Measurements from ENCODE around the gene PARP11. TPM values are rescaled to one million over a fixed set of nuclear protein-coding genes. Genes with fewer than 3 reads are reported as not detected.
"Not testable (repeated sequence)": the region's sequence is repeated elsewhere in the genome, so short reads cannot be mapped to it uniquely, and the experiment has no call there.

The PARP11 gene
- total RNA-seq, 1 donor from 2014 or later = 7.9 TPM

DNA sequence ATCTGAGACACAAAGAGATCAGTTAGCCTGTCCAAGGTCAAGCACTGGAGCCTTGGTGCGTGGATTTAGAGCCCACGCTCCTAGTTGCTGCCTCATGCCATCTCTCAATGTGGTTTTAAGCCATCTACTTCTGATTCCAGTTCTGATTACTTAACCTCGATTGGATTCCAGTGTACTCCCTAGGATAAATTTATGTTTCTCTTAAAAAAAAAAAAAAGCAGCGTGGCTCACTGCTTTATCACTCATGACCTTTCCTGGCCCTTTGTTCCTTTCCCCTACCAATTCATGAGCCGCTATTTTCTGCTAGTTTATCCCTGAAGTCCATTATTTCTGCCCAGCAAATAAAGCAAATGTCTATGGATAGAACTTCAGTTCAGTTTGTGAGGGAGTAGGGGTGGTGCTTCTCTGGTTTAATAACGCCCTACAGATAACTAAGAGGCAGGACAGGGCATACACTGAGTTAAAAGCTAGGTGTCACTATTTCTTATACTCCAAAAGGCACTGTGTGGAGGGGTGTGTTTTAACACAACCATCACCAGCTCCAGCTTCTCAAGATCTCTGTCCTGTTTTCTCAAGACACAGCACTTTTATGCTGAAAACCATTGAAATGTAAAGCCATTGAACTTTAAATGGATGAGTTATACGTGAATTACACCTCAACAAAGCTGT is 9.8 kb upstream of the PARP11 start:
- DNase-seq (ENCODE audit: low spot score) = no peak

DNA sequence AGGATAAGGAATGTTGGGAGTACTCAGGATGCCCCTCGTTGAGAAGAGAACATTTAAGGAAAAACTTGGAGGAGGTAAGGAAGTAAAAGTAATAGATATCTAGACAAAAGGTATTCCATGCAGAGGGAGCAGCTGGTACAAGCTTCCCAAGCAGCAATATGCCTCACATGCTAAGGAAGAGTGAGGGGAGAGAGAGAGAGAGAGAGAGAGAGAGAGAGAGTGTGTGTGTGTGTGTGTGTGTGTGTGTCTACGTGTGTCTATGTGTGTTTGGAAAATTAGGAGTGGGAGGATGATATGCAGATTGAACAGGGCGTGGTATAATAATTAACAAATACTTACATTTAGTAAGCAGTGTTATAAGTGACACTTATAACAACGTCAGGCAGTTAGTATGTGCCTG is 9.2 kb upstream of the PARP11 start:
- no peak for DNase-seq (ENCODE audit: low spot score)

DNA sequence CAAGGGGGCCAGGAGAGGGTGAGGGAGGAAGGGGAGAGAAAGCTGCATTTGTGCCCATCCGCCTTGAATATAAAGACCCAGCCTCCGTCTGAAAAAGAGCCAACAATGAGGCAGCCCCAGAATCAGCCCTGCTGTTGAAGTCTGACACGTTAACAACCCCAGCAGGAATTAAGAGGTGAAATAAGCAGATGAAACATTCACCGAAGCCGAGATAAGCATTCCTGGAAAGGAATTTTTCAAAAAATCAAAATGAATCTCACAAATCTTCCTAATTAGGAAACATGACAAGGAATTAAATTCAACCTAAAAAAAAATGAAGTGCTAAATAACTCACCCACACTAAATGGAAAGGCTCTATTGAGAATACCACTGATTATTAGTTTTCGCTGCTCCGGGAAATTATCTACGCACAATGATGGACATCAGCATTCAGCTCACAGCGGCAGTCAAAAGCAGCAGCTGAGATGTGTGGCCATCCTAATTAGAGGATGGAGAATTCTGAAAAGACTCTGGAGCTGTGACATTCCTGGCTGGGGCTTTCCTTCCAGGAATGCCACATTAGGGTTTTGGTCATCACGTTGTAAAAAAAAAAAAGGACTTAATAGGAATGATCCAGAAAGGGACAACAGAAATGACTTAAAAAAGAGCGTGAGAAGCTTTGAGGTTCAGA is 8.2 kb upstream of the PARP11 start:
- DNase-seq (ENCODE audit: low spot score) = no peak

DNA sequence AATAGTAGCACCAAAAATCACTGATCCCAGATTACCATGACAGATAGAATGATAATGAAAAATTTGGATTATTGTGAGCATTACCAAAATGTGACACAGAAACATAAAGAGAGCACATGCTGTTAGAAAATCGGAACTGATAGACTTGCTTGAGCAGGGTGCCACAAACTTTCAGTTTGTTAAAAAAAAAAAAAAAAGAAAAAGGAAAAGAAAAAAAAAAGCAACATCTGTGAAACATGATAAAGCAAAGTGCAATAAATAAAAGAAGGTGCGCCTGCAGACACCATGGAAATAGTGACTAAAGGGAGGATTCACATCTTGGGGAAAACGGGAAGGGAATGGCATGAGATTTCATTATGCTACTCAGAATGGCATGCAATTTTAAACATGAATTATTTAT is 6.6 kb upstream of the PARP11 start:
- DNase-seq (ENCODE audit: low spot score) = no peak

DNA sequence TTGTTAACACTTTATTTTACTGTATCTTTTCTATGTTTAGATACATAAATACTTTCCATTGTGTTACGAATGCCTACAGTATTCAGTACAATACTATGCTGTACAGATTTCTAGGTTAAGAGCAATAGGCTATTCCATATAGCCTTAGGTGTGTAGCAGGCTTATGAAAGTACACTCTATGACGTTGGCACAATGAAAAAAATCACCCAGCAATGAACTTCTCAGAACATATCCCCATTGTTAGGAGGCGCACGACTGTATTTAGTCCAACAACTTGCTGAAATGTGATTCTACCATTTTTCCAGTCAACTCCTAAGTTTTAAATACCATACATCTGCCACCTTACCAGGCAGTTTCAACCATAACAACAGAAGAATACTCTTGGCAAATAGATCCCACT is 1.8 kb downstream of the PARP11 start:
- DNase-seq (ENCODE audit: low spot score) = no peak

DNA sequence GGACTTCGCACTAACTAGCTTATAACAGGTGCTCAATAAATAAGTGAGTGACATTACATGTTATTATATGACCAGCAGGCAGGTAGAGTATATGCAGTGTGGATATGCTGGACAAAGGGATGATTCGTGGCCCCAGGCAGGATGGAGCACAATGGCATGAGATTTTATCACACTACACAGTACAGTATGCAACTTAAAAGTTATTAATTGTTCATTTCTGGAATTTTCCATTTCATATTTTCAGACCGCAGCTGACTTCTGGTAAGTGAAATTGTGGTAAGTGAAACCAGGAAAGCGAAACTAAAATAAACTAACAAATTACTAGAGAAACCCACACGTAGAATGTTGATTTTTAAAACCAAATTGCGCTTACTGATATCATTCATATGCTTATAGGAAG is 3.3 kb downstream of the PARP11 start:
- no peak for DNase-seq (ENCODE audit: low spot score)

DNA sequence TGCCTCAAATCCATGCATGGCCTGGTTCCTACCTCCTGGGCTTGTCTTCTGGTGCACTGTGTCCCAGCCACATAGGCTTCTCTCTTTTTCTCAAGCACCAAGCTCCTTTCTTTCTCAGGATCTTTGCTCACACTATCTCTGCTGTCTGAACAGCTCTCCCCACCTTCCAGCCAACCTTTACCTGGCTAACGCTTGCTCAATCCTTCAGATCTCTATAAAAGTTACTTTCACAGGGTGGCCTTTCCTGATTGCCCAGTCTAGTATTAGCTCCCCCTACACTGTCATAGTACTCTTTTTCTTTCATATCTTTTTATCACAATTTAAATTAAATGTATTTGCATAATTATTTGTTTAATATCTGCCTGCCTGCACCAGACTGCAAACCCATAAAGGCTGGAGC is 3.8 kb downstream of the PARP11 start:
- DNase-seq (ENCODE audit: low spot score) = no peak

DNA sequence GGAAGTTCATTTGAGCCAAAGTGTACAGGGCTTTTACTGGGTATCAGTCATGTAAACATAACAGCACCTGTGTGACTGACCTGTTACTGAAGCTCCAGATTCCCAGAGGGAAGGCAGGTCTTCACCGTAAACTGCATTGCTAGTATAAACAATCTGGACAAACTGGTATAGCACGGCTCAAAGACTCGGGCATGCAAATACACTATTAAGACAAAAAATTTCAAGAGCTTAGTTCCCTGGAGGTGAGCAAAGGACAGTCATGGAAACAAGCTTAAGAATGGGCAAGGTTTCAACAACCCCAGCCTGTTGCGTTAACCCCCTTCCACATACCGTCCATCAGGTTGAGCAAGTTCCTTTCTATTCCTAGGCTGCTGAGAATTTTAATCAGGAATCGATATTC is 9.4 kb downstream of the PARP11 start:
- DNase-seq (ENCODE audit: low spot score) = no peak

DNA sequence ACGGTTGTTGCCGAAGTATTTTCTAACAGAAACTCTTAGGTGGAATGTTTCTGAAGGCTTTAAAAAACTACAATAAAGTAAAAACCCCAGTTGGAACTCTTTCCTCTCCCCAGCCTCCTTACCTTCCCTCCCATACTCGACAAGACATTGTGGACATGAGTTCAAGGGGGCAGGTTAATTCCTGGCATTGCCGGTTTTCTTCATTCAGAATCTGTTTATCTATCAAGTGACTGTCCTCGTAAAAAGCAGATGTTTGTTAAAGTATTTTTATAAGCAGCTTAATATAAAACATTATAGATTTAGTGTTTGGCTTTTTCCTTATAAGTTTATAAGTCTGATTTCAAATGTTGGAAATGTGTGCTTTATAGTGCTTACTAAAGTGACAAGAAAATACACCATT is 30.7 kb downstream of the PARP11 start:
- DNase-seq (ENCODE audit: low spot score) = no peak

DNA sequence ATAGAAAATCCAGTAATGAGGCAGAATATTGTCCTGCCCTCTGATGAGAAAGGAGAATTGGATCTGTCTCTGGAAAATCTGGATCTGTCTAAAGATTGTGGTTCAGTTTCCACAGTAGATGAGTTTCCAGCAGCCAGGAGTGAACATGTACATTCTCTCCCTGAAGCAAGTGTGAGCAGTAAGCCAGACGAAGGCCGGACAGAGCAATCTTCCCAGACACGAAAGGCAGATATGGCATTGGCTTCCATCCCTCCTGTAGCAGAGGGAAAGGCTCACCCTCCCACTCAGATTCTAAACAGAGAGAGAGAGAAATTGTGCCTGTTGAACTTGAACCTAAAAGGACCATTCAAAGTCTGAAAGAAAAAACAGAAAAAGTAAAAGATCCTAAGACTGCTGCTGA is 31.4 kb downstream of the PARP11 start:
- no peak for DNase-seq (ENCODE audit: low spot score)

DNA sequence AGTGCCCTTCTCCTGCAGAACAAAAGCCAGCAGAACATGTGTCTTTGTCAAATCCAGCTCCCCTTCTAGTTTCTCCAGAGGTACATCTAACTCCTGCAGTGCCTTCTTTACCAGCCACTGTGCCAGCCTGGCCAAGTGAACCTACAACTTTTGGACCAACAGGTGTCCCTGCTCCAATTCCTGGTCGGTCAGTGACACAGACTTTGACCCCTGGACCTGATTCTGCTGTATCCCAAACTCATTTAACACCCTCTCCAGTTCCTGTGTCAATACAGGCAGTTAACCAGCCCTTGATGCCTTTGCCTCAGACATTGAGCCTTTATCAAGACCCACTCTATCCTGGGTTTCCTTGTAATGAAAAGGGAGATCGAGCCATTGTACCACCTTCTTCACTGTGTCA is 32.4 kb downstream of the PARP11 start:
- DNase-seq (ENCODE audit: low spot score) = not testable (repeated sequence)

DNA sequence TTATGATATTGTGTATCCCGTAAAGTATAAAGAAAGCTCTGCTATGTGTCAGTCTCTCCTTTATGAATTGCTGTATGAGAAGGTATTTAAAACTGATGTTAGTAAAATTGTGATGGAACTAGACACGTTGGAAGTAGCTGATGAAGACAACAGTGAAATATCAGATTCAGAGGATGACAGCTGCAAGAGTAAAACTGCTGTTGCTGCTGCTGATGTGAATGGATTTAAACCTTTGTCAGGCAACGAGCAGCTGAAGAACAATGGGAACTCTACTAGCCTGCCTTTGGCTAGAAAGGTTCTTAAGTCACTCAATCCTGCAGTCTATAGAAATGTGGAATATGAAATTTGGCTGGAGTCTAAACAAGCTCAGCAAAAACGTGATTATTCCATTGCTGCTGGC is 33.5 kb downstream of the PARP11 start:
- not testable (repeated sequence) for DNase-seq (ENCODE audit: low spot score)

DNA sequence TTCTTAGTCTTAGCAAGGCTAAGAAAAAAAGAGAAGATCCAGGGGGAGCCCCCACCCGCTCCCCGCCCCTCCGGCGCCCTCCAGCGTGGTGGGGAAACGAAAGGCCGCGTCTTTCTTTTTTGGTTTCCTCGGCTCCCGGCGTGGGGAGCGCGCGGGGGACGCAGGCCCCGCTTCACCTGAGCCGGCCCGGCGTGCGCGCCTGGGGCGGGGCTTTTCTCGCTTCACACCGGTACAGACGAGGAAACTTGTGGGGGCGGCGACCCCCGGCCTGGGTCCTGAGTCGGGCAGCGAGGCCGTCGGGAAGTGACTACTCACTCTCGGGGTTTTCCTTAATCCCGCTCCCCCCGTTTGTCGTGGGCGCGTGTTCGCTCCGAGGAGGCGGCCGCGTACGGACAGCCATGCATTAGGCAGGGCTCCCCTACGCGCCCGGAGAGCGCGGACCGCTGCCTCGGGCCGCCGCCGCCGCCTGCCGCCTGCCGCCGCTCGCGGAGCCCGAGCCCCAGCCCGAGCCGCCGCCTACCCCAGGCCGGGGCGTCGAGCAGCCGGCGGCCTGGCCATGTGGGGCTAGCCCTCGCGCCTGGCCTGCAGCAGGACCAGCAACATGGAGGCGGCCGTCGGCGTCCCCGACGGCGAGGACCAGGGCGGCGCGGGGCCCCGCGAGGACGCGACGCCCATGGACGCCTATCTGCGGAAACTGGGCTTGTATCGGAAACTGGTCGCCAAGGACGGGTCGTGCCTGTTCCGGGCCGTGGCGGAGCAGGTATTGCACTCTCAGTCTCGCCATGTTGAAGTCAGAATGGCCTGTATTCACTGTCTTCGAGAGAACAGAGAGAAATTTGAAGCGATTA is 34.3 kb downstream of the PARP11 start:
- DNase-seq (ENCODE audit: low spot score) = not testable (repeated sequence)

DNA sequence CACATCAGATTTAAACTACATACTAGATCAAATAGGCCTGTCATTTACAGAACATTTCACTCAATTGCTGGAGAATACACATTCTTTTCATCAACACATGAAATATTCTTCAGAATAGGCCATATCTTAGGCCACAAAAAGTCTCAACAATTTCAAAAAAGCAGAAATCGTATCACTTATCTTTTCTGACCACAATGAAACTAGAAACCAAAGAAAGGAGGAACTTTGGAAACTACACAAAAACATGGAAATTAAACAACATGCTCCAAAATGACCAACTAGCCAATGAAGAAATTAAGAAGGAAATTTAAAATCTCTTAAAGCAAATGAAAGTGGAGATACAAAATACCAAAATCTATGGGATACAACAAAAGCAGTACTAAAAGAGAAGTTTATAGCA is 35.1 kb downstream of the PARP11 start:
- DNase-seq (ENCODE audit: low spot score) = no peak

DNA sequence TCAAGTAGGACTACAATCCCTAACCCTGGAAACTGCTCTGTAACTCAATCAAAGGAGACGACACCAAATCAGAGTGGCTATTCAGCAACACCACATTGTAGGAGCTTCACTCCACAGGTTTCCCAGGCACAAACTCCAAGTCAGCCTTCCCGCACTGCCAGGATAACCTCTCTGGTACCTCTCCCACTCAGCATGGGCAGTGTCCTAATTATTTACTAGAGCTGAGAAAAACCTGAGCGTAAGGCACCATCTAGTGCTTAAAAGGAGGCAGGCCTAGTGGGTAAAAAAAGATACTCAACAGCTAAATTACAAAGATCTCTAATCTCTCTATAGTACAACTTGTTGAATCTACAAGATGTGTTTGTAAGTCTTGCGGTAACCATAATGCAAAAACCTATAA is 36.1 kb downstream of the PARP11 start:
- DNase-seq (ENCODE audit: low spot score) = no peak

DNA sequence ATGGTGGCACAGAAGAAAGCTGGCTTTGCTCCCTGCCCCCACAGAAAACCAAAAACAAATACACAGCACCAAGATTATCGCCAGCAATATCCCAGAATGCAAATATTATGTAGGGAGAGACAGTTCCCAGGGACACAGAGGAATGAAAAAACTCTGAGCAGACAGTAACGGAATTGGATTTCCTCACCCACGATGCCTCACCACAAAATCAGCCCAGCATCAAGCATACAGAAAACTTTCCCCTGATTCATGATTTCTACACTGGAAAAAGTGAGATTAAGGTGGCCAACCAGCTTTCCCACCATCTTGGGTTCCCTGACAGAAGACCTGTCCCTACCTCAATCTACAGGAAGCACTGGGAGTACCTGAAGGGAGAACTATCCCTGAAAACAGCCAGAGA is 36.6 kb downstream of the PARP11 start:
- DNase-seq (ENCODE audit: low spot score) = no peak

DNA sequence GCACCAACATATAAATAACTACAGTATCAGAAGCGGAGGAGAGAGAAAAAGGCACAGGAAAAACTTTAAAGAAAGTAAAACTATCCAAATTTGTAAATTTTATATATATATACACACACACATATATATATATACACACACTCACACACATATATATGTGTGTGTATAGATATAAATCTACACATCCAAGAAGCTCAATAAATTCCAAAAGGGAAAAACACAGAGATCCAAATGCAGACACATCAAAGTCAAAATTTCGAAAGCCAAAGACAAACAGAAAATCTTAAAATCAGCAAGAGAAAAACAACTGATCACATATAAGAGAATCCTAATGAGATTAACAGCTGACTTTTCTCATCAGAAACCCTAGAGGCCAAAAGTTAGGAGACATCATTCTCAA is 37.3 kb downstream of the PARP11 start:
- no peak for DNase-seq (ENCODE audit: low spot score)

DNA sequence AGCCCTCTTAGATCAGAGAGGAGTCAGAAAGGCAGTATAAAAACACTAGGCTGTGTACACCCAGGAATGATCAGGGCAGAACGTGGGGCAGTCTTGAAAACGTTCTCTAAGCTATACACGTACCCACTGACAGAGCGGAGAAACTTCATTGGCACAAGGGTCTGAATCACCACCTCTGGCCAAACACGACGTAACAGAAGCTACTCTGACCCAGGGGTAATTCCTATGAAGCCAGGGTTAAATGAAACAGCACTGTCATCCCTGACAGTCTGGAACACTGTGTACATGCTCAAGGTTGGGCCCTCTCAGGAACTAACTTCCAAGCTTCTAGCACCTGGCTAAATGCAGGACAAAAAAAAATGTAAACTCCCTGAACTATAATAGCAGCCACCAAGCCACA is 38.4 kb downstream of the PARP11 start:
- no peak for DNase-seq (ENCODE audit: low spot score)

DNA sequence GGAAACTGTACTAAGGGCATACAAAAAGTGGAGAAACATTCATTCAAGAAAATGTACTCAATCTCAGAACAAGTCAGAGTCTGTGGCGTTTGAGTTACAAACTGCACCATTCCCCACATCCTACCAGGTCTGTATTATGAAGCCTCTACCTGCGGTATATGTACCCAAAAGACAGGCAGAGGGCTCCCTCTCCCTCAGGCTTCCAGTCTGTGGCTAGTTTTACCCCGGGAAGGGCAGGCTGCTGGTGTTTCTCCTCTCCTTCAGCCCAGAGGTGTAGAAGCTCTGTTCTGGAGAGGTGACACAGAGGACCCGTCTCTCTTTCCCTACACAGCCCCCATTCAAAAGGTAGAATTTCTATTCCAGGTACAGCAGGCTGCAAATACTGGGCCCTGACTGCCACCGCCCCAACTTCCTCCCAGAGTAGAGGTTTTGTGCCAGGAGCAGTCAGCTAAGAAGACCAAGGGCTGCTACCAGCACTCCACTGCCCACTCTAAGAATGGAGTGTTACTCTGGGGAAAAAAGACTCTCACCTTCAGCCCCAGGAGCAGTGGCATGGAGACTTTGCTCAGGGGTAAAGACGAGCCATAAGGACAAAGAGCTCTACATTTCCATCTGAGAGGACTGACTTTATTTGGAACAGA is 39.4 kb downstream of the PARP11 start:
- DNase-seq (ENCODE audit: low spot score) = no peak

DNA sequence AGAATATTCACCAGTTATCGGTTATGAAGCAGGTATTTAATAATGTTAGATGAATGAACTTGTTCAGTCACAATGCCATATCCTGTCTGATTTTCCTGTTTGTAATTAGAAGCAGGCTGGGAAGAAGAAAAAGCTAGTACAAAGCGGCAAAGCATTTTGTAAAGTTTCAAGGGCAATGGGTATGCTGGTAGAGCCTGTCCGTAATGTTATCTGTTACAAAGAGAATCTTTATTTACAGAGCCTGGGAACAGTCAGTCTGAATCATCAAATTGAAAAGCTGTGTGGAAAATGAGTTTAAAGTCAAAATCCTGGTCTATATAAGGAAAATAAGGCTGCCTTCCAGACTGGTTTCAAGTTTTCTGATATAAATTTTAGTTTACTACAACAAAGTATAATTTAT is 40.5 kb downstream of the PARP11 start:
- DNase-seq (ENCODE audit: low spot score) = no peak

DNA sequence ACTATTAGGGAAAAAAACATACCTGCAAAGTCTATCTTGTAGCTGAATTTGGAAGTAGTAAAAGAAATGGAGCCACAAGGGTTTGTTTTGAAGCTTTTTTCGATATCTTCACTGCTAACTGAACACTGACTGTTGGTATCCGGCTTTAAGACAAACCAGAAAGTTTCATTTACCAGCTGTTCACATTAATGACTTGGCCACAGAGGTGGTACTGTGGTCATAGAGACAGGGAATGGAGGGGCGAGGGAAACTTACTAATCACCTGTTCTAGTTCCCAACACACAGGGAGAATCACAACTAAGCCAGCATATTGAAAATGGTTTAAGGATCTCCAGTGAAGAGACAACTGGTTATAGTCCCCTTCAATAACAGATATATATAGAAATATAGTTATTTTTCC is 44.3 kb downstream of the PARP11 start:
- DNase-seq (ENCODE audit: low spot score) = no peak

DNA sequence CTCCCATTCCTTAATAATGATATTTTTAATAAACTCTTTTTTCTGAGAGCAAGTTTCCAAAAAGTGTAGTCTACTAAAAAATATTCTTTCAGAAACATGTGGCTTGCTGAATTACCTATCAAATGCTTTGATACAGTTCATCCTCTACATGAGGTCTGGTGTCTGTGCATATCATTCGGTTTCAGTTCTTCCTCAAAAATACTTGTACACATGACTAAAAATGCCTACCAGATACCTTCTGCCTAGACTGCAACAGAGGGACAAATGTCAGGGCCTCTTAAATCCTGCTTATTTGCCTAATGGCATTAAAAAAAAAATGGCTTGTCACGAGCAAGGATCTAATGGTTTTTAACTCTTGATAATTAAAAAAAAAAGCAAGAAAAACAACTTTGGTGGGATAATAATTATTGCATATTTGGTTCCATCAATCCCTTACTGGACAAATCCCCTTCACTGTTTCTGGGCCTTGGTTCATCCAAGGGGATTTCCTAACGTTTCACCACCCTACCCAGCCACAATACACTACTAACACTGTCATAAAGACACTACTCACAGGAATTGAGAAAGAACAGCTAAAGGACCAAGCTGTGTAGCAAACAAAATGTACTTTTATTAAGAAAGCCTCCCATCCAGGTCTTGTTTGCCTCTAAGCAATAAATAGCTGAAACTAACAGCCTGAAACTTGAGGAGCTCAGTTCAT is 45.7 kb downstream of the PARP11 start:
- DNase-seq (ENCODE audit: low spot score) = no peak
